T follicular helper cell (primary cell): ENCODE data around the gene BLOC1S1.
A peak's percentile ranks its signal among the peaks of the same experiment; 100 is the strongest.

Source experiments
- DNase-seq: peaks from one replicate; pipeline ENCODE4 v3.0.0-alpha.2; 2020; ENCODE audit warnings: low read depth

BLOC1S1 gene

GRCh38 chr12:55728186-55728938, 12.5 kb downstream of the BLOC1S1 start:
- no peak for DNase-seq

DNA sequence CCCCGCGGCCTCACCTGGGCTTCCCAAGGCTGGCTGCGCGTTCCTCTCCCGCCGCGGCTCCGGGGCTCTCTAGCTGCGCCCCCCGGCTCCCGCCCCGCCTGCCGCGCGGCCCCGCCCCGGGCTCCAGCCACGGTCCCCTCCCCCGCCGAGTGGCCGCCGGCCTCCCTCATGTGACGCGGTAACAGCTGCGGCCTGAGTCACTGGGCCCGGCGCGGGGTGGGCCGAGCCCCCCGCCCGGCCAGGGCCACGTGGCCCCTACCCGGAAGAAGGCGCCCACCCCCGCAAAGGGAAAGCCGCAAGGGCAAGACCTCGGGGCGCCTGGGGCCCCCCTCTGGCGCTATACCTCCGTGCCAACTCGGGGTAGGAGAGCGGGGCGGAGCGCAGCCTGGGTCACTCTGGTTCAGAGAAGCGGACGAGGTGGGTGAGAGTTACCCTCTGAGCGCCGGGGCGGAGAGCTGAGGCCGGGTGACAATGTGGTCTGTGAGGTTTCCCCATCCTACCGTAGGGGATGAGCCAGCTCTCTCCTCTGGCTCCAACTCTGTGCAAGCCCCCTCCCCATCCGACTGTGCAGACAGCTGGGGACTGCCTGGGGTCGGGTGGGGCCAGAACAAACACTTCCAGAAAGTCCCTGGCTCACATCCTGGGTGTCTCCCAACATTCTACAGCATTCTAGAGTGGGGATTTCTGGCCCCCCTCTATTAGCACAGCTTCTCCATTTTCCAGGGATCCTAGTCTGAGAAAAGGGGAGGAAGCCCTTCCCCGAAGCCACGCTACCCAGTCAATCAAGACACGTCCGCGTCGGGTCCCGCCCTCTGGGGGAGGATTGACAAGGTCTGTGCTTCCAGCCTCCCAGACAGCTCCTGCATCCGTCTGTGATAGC, 13.3 kb downstream of the BLOC1S1 start, which contains the start of gene CD63:
TSS of gene CD63 (minus strand) at position 71 of the 880 bp plus-strand sequence. CDS start 668 bp downstream, outside the sequence.
- peak; percentile 29 for DNase-seq

DNA sequence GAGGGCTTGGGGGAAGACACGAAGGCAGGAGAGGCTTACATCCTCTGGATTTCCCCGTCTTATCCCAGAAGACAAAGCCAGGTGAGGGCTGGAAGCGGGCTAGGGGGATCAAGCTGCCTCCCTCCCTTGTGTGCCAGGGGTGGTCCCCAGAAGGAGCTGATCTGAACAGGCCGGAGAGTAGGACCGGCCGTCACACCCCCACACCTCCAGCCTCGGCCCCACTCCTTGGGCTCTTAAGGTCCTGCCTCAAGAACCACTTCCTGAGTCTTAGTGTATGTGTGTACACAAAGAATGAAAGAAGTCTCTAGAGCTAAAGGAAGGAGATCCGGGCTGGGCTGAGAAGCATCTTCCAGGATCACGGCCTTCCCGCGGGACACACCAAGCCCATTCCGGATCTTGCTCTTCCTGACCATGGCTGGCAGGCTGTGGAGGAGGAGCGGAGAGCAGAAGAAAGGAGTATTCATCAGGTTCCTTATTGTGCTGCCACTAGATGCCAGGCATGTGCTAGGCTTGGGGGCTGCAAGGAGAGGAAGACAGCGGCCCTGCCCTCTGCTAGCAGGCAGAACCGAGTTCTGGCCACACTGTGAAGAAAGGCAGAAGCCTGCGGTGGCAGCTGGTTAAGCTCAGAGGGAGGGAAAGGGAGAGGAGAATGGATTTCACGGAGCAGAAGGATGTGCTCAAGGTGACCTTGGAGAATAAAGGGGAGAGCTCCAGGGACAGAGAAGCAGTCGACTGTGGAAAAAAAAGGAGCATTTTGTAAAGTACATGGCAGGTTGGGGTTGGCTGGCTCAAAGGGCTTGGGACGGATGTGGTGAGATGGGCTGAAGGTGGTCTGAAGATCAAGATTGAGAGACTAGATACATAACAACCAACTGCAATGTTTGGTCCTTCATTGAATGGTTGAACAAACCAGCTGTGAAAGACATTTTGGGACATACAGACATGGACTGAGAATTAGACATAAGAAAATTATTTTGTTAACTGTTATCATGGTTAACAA, 14.3 kb downstream of the BLOC1S1 start:
- DNase-seq = no peak

- DNase-seq = no peak
Observed at GRCh38 chr12:55732288-55732687, 16.4 kb downstream of the BLOC1S1 start.

- DNase-seq = no peak
Observed at GRCh38 chr12:55733021-55733555, 17.2 kb downstream of the BLOC1S1 start.

DNA sequence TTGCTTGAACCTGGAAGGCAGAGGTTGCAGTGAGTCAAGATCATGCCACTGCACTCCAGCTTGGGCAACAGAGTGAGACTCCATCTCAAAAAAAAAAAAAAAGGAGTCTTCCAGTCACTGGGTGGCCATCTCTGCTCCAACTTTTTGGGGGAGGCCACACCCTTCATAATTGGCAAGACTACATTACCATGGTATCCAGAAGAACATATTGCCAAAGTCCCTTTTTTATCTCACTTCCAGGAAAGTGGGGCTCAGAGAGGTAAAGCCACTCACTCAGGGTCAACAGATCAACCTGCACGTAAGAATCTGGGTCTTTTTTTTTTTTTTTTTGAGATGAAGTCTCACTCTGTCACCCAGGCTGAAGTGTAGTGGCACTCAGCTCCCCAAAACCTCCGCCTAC, 18.0 kb downstream of the BLOC1S1 start:
- no peak for DNase-seq

- no peak for DNase-seq
Observed at GRCh38 chr12:55734595-55734994, 18.7 kb downstream of the BLOC1S1 start.

- no peak for DNase-seq
Observed at GRCh38 chr12:55736076-55736475, 20.2 kb downstream of the BLOC1S1 start.

- peak; percentile 30 for DNase-seq
Observed at GRCh38 chr12:55736780-55737580, 21.1 kb downstream of the BLOC1S1 start.

GRCh38 chr12:55737581-55738122, 21.8 kb downstream of the BLOC1S1 start:
- no peak for DNase-seq

DNA sequence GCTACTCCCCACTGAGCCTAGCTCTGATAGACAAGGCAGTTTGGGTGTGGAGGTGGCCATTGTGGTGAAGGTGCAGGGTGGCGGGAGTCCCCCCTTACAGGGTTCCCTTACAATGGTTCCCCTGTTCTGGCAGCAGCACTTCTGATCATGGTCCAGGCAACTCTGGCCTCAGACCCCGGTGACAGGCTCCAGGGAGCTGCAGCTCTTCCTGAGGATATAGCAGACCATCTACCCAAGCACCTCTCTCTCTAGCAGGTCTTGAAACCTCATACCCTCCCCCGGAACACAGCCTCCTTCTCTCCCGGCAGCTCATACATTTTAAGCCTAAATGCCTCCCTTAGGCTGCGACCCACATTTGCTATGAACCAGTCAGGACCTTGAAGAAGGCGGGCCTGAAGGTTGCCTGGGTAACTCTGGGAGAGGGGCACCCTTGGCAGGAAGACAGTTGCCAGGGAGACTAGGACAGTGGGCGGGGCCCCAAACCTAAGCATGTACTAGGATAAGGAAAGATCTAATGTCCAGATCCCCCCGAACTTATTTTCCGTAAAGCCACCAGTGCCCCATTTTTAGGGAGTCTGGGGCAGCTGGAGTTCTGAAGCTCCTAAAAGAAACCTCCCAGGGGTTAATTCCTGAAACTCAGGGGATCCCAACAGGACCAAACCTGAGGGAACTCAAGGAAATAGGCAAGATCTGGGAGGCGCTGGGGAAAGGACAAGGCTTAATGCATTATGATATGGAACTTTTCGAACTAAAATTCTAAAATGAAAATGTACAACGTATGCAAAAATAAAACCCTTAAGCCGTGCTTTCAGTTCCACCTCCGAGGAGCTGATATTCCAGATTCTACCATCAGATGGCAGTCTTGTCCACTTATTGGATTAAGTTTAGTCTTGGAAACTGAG, 22.5 kb downstream of the BLOC1S1 start:
- peak; percentile 59 for DNase-seq

DNA sequence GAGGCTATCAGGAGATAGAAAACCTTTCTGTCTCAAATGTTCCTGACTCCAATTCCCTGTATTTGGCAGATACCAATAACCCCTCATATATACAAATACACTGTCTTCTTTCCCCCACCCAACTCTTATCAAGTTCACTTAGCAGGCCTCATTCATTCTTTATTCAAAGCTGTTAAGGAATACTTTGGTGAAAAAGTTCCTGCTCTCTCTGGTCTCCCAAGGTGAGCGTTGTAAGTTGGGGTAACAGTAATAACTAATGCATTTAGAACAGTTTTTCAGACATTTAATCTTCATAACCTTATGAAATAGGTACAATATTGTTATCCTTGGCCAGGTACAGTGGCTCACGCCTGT, 23.2 kb downstream of the BLOC1S1 start:
- no peak for DNase-seq

GRCh38 chr12:55741931-55742680, 26.3 kb downstream of the BLOC1S1 start:
- no peak for DNase-seq

DNA sequence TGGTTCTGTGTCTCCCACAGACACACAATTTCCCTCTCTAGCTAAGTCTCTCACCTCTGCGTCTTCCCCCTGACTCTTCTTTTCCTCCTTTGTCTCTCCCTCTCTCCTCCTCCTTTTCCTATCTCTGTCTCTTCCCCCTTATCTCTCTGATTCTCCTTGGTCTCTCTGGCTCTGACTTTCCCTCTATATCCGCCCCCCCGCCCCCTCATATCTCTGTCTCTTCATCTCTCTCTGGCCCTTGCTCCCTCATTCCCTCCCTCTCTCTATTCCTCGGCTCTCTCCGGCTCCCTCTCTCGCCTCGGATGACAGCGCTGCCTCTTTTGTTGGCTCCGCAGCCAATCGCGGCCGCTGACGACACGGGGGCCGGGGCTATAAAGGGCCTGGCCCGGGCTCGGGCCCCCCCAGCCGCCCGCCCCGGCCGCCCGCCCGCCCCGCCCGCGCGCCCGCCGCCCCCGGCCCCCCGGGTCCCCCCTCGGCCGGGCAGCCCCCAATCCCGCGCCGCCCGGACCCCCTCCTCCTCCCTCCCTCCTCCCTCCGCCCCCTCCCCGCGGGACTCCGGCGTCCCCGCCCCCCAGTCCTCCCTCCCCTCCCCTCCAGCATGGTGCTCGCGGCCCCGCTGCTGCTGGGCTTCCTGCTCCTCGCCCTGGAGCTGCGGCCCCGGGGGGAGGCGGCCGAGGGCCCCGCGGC, 27.0 kb downstream of the BLOC1S1 start, which contains the start of gene GDF11:
TSS of gene GDF11 (plus strand) at position 404 of the 687 bp plus-strand sequence. CDS start at position 599, 195 bp downstream.
- peak; percentile 70 for DNase-seq

DNA sequence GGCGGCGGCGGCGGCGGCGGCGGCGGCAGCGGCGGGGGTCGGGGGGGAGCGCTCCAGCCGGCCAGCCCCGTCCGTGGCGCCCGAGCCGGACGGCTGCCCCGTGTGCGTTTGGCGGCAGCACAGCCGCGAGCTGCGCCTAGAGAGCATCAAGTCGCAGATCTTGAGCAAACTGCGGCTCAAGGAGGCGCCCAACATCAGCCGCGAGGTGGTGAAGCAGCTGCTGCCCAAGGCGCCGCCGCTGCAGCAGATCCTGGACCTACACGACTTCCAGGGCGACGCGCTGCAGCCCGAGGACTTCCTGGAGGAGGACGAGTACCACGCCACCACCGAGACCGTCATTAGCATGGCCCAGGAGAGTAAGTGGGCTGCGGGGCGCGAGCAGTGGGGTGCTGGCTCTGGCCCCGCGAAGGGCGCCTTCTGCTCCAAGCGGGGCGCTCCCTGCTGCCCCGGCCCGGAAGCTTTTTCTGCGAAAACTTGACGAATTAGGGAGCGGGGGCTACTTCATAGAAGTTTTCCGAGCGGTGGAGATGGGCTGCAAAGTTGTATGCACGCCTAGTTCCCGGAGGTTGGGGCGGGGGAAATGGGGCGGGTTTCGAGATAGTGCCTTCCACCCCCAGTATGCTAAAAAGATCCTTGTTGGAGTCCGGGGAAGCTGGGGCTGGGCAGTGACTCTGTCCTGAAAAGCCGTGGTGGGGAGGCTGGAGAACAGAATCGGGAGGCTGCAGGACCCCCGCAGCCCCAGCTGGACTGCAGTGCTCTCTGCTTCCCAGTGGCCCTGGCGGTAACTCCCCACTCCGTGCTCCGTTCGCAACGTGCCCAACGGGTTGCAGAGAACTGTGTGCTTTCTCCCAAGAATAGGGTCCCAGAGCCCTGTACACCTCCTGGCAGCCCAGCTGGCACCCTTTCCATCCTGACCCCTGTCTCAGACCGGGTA, 27.8 kb downstream of the BLOC1S1 start:
- peak; percentile 18 for DNase-seq

DNA sequence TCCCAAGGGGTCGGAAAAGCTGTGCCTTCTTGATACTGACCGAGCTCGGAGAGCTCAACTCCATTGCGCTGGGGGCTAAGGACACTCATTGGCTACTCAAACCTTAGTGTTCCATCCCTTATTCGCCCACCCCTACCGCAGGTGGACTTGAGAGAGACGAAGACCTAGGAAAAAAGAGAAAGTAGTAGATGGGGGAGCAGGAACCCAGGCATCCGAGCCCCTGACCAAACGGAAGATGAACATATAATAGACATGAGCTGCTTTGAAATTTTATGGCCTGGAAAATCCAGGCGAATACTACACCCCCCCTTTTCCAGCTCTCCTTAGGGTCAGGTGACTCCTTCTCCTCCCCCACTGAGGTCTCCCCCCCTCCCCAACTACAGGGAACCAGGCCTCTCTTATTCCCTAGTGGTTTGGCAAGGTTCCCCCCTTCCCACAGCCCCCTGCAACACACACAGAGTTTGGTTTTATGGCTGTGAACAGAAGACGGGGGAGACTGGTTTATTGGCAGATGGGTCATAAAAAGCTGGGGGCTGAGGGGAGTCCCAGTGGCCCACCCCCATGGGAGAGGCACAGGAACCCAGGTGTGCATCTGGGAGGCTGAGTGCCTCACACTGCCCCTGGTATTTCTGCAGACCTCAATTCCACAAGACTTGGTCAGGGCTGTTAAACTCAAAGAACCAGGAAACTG, 28.6 kb downstream of the BLOC1S1 start:
- no peak for DNase-seq
